IPS-20b (cell line): ENCODE results near the gene GP1BA.

Experiments
- H3K27ac ChIP-seq: one replicate; pipeline ENCODE4 v1.5.1; 2013; ENCODE audit warnings: low read length
- H3K27me3 ChIP-seq: 2 replicates; pipeline ENCODE4 v1.6.1; 2013; ENCODE audit warnings: mild to moderate bottlenecking, low read length, inconsistent platforms; ENCODE audit not compliant: insufficient read depth
- H3K36me3 ChIP-seq: 2 replicates; pipeline ENCODE4 v1.6.1; 2013; ENCODE audit warnings: low read depth, mild to moderate bottlenecking, inconsistent platforms, low read length, moderate library complexity; ENCODE audit not compliant: insufficient read depth
- H3K4me1 ChIP-seq: 2 replicates; pipeline ENCODE4 v1.6.1; 2013; ENCODE audit warnings: mild to moderate bottlenecking, control low read depth, inconsistent platforms, low read length, moderate library complexity; ENCODE audit not compliant: insufficient read depth
- H3K4me3 ChIP-seq: 2 replicates; pipeline ENCODE4 v1.5.1; 2013; ENCODE audit warnings: mild to moderate bottlenecking, low read length, inconsistent platforms
- H3K9ac ChIP-seq: 2 replicates; pipeline ENCODE4 v1.6.1; 2013; ENCODE audit warnings: low read depth, mild to moderate bottlenecking, inconsistent platforms, low read length, moderate library complexity
- H3K9me3 ChIP-seq: 2 replicates; pipeline ENCODE4 v1.6.1; 2013; ENCODE audit warnings: mild to moderate bottlenecking, low read depth, low read length, inconsistent platforms; ENCODE audit not compliant: insufficient read depth

The GP1BA gene

DNA sequence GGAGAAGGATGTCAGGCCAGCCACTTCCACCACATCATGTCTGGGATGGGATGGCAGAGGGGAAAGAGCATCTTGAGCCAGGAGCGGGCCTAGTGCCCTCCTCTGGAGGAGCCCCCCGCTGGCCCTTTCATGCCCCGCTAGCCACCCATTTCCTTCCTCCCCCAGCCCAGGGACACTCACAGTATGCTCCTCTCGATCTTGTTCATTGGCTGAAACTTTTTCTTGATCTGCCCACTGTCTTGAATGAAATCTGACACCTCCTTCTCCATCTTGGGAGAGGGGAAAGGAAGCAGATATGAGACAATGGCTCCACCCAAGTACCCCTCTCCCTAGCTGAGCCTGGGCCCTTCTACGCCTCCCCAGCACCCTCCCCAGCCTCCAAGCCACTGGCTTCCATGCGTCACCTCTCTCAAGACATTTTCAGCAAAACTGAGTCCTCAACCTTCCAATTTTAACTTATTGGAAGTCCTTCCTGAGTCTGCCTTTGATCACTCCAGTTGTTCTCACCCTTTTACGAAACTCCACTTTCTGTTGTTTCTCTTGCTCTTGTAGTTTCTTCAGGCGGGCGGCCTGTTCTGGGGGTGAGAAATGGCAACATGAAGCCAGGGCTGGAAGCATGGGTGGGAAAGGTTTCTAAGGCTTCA is 28.3 kb downstream of the GP1BA start:
- no peak overlapping the region for H3K4me3 ChIP-seq
- no peaks in the 10 kb centered on the region for H3K9me3 ChIP-seq
- no peak overlapping the region for H3K27ac ChIP-seq
- H3K36me3 ChIP-seq: peaks cover 17% of the 10 kb centered on the region
- no peak overlapping the region for H3K9ac ChIP-seq
- H3K27me3 ChIP-seq: no peaks in the 10 kb centered on the region
- peaks cover 9% of the 10 kb centered on the region; the same call in 1 of the 2 replicates for H3K4me1 ChIP-seq

DNA sequence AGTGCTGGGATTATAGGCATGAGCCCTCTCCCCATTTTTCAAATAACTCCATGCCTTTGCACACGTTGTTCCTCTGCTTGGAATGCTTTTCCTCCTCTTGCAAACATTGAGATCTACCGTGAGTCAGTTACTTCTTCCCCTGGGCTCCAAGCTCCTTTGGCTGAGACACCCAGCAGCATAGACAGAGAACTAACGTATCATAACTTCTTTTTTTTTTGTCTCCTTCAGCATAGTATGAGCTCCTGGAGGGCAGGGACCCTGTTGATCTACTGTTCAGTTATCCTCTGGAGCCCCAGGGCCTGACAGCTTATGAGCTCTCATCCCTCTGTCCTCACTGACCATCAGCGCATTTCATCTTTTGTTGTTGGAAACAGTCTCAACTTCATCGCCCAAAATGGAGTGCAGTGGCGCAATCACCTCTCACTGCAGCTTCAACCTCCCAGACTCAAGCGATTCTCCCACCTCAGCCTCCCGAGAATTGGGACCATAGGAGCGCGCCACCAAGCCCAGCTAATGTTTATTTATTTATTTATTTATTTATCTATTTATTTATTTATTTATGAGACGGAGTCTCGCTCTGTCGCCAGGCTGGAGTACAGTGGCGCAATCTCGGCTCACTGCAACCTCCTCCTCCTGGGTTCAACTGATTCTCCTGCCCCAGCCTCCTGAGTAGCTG is 33.4 kb downstream of the GP1BA start:
- Histone ChIP-seq H3K36me3 (peaks cover 14% of the 10 kb centered on the region), H3K4me3 (no peak overlapping the region), H3K9ac (no peak overlapping the region), H3K27ac (no peak overlapping the region), H3K9me3 (no peaks in the 10 kb centered on the region), H3K27me3 (peaks cover 3% of the 10 kb centered on the region; the same call in 1 of the 2 replicates), H3K4me1 (peaks cover 11% of the 10 kb centered on the region)

GRCh38 chr17:4966844-4967538 is 34.9 kb downstream of the GP1BA start:
- Histone ChIP-seq H3K27ac (peak overlapping the region; percentile 77), H3K9ac (peak overlapping the region; percentile 96), H3K27me3 (peaks cover 15% of the 10 kb centered on the region; the same call in 1 of the 2 replicates), H3K9me3 (no peaks in the 10 kb centered on the region), H3K36me3 (peaks cover 21% of the 10 kb centered on the region), H3K4me3 (peak overlapping the region; percentile 91), H3K4me1 (peaks cover 8% of the 10 kb centered on the region)

DNA sequence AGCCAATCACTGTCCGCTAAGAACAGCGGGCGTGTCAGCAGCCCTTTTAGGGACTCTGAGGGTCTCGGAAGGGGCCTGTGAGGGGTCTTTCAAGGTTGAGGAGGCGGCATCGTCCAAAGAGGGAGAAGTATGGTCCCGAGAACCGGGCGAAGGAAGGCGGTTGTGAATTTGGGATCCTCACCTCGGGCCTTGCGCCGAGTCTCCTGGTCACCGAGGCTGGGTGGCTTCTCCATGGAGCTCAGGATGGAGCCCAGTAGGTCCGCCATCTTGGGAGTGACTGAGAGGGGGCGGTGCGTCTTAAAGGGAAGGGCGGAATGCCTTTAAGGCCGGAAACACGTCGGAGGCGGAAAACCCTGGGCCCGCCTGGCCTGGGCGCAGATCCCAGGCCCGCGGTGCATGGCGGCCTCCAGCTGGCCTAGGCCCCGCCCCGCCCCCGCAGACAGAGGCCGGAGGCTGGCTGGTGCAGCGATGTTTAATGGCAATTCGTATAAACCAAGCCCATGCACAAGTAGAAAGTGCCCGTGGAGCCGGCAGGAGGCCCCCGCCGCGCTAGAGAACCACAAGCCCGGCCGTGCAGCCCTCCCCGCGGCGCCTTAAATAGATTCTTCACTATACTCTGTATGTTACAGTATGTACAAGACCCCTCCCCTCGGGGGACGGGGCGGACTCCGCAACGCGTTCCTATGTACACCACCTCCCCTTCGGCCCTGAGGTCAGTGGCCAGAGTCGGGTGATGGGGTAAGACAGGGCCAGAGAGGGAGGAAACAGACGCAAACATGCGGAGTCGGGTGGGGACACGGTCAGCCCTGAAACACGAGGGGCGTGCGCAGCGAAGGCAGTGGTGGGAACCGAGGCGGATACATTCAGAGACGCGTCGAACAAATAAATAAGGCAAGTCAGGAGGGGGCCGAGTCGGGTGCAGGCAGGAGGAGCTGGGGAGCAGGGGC is 35.7 kb downstream of the GP1BA start, which contains the start of gene SPAG7:
TSS of gene SPAG7 (minus strand) at position 279 of the 947 bp plus-strand sequence. CDS start at position 266, 13 bp downstream.
- peaks cover 8% of the 10 kb centered on the region for H3K4me1 ChIP-seq
- H3K27me3 ChIP-seq: peaks cover 24% of the 10 kb centered on the region; the same call in 1 of the 2 replicates
- peaks cover 21% of the 10 kb centered on the region for H3K36me3 ChIP-seq
- H3K9me3 ChIP-seq: no peaks in the 10 kb centered on the region
- peak within 1 kb of the TSS; percentile 96 for H3K9ac ChIP-seq
- peak within 1 kb of the TSS; percentile 86 for H3K27ac ChIP-seq
- peak within 1 kb of the TSS; percentile 91 for H3K4me3 ChIP-seq

DNA sequence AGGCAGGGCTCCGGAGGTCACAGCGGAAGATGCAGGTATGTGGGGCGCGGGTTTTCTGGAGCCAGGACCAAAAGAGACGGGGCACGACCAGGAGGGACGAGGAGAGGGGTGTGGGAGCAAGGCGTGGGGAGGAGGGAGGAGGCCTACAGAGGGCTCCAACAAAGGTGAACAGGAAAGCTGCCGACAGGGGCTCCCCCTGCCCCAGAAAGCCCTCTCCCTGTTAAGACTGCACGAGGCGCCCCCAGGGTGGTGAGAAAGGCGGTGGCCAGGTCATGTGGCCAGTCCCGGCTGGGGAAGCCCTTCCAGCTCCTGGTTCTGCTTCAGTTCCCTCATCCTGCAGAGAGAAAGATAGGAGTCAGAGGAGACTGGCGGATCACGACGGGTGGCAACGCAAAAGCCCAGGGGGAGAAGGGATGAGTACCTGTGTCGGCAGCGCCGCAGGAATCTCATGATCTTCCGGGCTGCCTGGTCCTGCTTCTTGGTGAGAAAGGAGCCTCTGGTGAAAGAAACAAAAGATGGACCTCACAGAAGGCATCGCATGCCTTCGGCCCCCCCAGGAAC is 36.5 kb downstream of the GP1BA start:
- H3K4me3 ChIP-seq: peak overlapping the region; percentile 91
- peaks cover 12% of the 10 kb centered on the region for H3K4me1 ChIP-seq
- H3K27ac ChIP-seq: peak overlapping the region; percentile 86
- H3K27me3 ChIP-seq: peaks cover 31% of the 10 kb centered on the region; the same call in 1 of the 2 replicates
- H3K9me3 ChIP-seq: no peaks in the 10 kb centered on the region
- H3K9ac ChIP-seq: peak overlapping the region; percentile 96
- H3K36me3 ChIP-seq: peaks cover 21% of the 10 kb centered on the region

DNA sequence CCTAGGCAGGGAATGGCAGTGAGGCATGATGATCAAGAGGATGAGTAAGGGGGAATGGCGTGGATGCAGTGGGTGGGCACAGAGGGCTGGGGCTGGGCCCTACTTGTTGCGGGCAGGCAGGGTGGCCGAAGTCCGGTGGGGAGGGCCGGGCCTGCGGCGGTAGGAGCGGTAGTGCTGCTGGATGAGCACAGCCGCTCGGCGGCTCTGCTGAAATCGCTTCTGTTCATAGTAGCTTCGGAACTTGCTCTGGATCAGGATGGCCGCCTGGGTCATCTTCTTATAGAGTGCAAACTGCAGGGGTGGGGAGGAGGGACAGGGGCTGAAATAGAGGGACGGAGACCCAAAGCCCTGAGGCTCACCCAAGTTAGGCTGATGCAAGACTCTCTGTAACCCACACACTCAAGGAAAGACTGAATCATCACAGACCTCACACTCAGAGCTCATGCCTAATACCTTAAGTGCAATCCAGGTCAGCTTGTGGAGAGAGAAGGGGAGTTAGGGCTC is 37.0 kb downstream of the GP1BA start:
- peaks cover 12% of the 10 kb centered on the region for H3K4me1 ChIP-seq
- H3K9me3 ChIP-seq: no peaks in the 10 kb centered on the region
- H3K27ac ChIP-seq: peak overlapping the region; percentile 86
- peaks cover 21% of the 10 kb centered on the region for H3K36me3 ChIP-seq
- H3K27me3 ChIP-seq: peaks cover 36% of the 10 kb centered on the region
- H3K4me3 ChIP-seq: peak overlapping the region; percentile 91
- H3K9ac ChIP-seq: peak overlapping the region; percentile 96

DNA sequence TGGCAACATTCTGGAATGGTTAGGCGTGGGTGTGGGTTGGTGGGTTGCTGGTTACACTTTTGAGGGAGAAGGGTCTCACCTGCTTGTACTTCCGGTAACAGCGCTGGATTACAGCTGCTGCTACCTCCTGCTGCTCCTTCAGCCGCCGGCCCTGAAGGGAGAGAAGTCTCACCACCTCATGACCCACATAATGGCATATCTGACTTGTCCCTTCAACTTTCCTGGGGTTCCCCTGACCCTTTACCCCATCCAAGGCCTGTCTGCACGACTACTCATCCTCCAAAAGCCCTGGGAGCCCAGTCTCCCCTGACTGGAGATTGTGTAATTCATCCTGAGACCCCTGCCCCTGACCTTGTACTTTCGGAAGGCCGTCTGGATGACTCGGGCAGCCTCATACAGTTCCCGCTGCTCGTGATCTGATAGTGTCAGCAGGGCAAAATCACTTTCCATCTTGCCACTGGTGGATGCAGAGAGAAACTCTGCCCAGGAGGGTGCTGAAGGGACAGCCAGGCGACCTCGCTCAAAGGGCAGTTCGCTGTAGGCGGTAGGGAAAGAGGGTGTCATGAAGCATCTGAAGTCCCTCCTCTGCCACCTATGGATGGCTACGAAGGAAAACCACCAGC is 37.6 kb downstream of the GP1BA start:
- H3K9ac ChIP-seq: peak overlapping the region; percentile 96; the same call in 1 of the 2 replicates
- H3K9me3 ChIP-seq: no peaks in the 10 kb centered on the region
- H3K4me3 ChIP-seq: peak overlapping the region; percentile 91
- peaks cover 42% of the 10 kb centered on the region for H3K27me3 ChIP-seq
- H3K27ac ChIP-seq: no peak overlapping the region
- peaks cover 12% of the 10 kb centered on the region for H3K4me1 ChIP-seq
- H3K36me3 ChIP-seq: peaks cover 21% of the 10 kb centered on the region

- H3K27me3 ChIP-seq: peaks cover 48% of the 10 kb centered on the region
- H3K36me3 ChIP-seq: peaks cover 19% of the 10 kb centered on the region
- no peak overlapping the region for H3K9ac ChIP-seq
- H3K4me3 ChIP-seq: no peak overlapping the region
- H3K27ac ChIP-seq: no peak overlapping the region
- no peaks in the 10 kb centered on the region for H3K9me3 ChIP-seq
- H3K4me1 ChIP-seq: peaks cover 12% of the 10 kb centered on the region
These were observed 38.2 kb downstream of the GP1BA start for GRCh38 chr17:4970273-4970672.

DNA sequence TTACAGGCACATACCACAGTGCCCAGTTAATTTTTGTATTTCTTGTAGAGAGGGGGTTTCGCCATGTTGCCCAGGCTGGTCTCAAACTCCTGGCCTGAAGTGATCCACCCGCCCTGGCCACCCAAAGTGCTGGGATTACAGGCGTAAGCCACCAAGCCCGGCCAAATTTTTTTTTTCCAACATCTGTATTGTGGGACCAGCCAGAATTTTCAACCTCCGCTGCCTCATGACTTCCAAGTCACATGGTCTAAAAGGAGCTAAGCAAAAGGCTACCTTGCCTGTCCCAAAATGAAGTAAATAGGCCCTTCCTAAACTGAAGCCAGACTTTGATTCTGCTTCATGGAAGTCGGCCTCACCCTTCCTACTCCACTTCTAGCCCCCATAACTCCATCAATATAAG is 39.7 kb downstream of the GP1BA start:
- H3K36me3 ChIP-seq: peaks cover 16% of the 10 kb centered on the region; the same call in 1 of the 2 replicates
- peaks cover 64% of the 10 kb centered on the region for H3K27me3 ChIP-seq
- H3K4me3 ChIP-seq: no peak overlapping the region
- no peaks in the 10 kb centered on the region for H3K9me3 ChIP-seq
- H3K27ac ChIP-seq: no peak overlapping the region
- H3K4me1 ChIP-seq: peaks cover 7% of the 10 kb centered on the region
- no peak overlapping the region for H3K9ac ChIP-seq

DNA sequence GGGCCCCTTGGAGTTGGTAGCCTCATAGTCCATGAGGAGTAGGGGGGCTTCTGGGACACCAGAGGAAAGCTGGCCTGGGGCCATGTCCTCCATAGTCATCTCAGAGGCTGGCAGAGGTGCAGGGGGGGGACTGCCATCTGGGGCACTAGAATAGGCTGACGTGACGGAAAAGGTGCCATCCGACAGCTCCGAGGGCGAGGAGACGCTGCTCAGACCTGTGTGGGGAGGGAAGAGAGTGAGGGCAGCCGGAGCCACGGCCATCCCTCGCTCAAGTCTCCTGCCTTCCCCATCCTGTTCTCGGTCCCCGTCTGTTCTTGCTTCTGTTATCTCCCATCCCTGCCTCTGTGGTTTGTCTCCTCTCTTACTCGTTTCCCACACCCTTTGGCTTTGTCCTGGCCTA is 40.2 kb downstream of the GP1BA start:
- Histone ChIP-seq H3K36me3 (peaks cover 16% of the 10 kb centered on the region; the same call in 1 of the 2 replicates), H3K4me1 (peaks cover 7% of the 10 kb centered on the region), H3K27ac (no peak overlapping the region)

More for the DNA sequence above, 40.2 kb downstream of the GP1BA start:
- Histone ChIP-seq H3K9me3 (no peaks in the 10 kb centered on the region), H3K4me3 (no peak overlapping the region), H3K27me3 (peaks cover 69% of the 10 kb centered on the region), H3K9ac (no peak overlapping the region)
